ENCODE measurements around the gene HDAC4. TPM values are rescaled to one million over a fixed set of nuclear protein-coding genes. Genes with fewer than 3 reads are reported as not detected.
"Not testable (repeated sequence)": the region's sequence is repeated elsewhere in the genome, so short reads cannot be mapped to it uniquely, and the experiment has no call there.

Gene HDAC4
- total RNA-seq, 1 donor from 2014 or later, result 18.3 TPM

- no peak for DNase-seq (ENCODE audit: low spot score)
- no peak for ATAC-seq
These were observed 315.4 kb downstream of the HDAC4 start for GRCh38 chr2:239085201-239085992.

- DNase-seq (ENCODE audit: low spot score) (no peak), ATAC-seq (no peak)
These were observed 316.8 kb downstream of the HDAC4 start for GRCh38 chr2:239084007-239084406.

GRCh38 chr2:239082425-239082824 lies 318.4 kb downstream of the HDAC4 start:
- ATAC-seq (no peak), DNase-seq (ENCODE audit: low spot score) (no peak)

GRCh38 chr2:239081622-239082021 lies 319.2 kb downstream of the HDAC4 start:
- no peak for ATAC-seq
- no peak for DNase-seq (ENCODE audit: low spot score)

- no peak for DNase-seq (ENCODE audit: low spot score)
- ATAC-seq, result no peak
These were observed 319.8 kb downstream of the HDAC4 start for GRCh38 chr2:239081046-239081445.

- ATAC-seq, result no peak
- no peak for DNase-seq (ENCODE audit: low spot score)
These were observed 321.0 kb downstream of the HDAC4 start for GRCh38 chr2:239079671-239080294.

GRCh38 chr2:239078128-239078924 lies 322.5 kb downstream of the HDAC4 start:
- ATAC-seq (no peak), DNase-seq (ENCODE audit: low spot score) (no peak)

GRCh38 chr2:239077260-239077659 lies 323.6 kb downstream of the HDAC4 start:
- ATAC-seq, result no peak
- DNase-seq (ENCODE audit: low spot score), result no peak

- no peak for ATAC-seq
- no peak for DNase-seq (ENCODE audit: low spot score)
These were observed 324.7 kb downstream of the HDAC4 start for GRCh38 chr2:239075918-239076758.

GRCh38 chr2:239073745-239074530 lies 326.9 kb downstream of the HDAC4 start:
- ATAC-seq, result no peak
- no peak for DNase-seq (ENCODE audit: low spot score)

GRCh38 chr2:239073270-239073669 lies 327.6 kb downstream of the HDAC4 start:
- no peak for ATAC-seq
- DNase-seq (ENCODE audit: low spot score), result no peak

GRCh38 chr2:239072786-239073185 lies 328.0 kb downstream of the HDAC4 start:
- DNase-seq (ENCODE audit: low spot score) (no peak), ATAC-seq (no peak)

GRCh38 chr2:239070466-239070865 lies 330.4 kb downstream of the HDAC4 start:
- DNase-seq (ENCODE audit: low spot score) (no peak), ATAC-seq (no peak)

- DNase-seq (ENCODE audit: low spot score), result not testable (repeated sequence)
- peak; percentile 77 for ATAC-seq
These were observed 331.2 kb downstream of the HDAC4 start for GRCh38 chr2:239069362-239070333.

- ATAC-seq (no peak), DNase-seq (ENCODE audit: low spot score) (no peak)
These were observed 332.4 kb downstream of the HDAC4 start for GRCh38 chr2:239068411-239068810.

- DNase-seq (ENCODE audit: low spot score), result no peak
- no peak for ATAC-seq
These were observed 333.5 kb downstream of the HDAC4 start for GRCh38 chr2:239067196-239067865.

GRCh38 chr2:239066597-239066996 lies 334.2 kb downstream of the HDAC4 start:
- DNase-seq (ENCODE audit: low spot score) (no peak), ATAC-seq (no peak)

- DNase-seq (ENCODE audit: low spot score), result no peak
- no peak for ATAC-seq
These were observed 334.9 kb downstream of the HDAC4 start for GRCh38 chr2:239065962-239066361.

Data from left lobe of liver (tissue), 2 donors.